PC-3 (cell line): Measurements from ENCODE around the gene PUS10. TPM values are rescaled to one million over a fixed set of nuclear protein-coding genes. Genes with fewer than 3 reads are reported as not detected.

Source experiments
- ATAC-seq: fragments of 200-7000 bp; cut with Tn5 transposase; 2 replicates; pipeline ENCODE4 v1.9.1; 2020; ENCODE audit warnings: mild to moderate bottlenecking, moderate library complexity
- BruUV-seq: library from RNA; stranded (reverse); fragments of 400-500 nt; replicated peaks from 2 replicates; lab custom pipeline; 2021; lab: Mats Ljungman, UMichigan
- CTCF ChIA-PET: fragments of 300-600 bp; sonication (Branson Sonifier 250); formaldehyde crosslinking; loops from one replicate; lab custom pipeline; 2022; ENCODE audit warnings: antibody characterized with exemption; lab: Charles Lee
- POLR2A ChIA-PET: fragments of 300-600 bp; sonication (Branson Sonifier 250); formaldehyde crosslinking; loops from one replicate; lab custom pipeline; 2022; ENCODE audit warnings: antibody characterized with exemption; ENCODE audit not compliant: unreplicated experiment; lab: Charles Lee
- DNase-seq: peaks from one replicate; pipeline ENCODE4 v3.0.0-alpha.2; 2015
- H2AFZ ChIP-seq: fragments of 300-600 bp; sonication (generic); 2 replicates; pipeline ENCODE4 v1.6.0; 2016; ENCODE audit warnings: antibody characterized with exemption, low read length
- H3F3A ChIP-seq: fragments of 300-600 bp; sonication (generic); one replicate; pipeline ENCODE4 v1.6.0; 2017; ENCODE audit warnings: antibody characterized with exemption, low read length, control low read depth, mild to moderate bottlenecking; ENCODE audit not compliant: unreplicated experiment
- H3K27ac ChIP-seq: fragments of 300-600 bp; sonication (generic); 2 replicates; pipeline ENCODE4 v1.5.1; 2016; ENCODE audit warnings: mild to moderate bottlenecking, low read length
- H3K27me3 ChIP-seq: fragments of 300-600 bp; sonication (generic); 2 replicates; pipeline ENCODE4 v1.6.1; 2016; ENCODE audit warnings: low read length, mixed read lengths
- H3K36me3 ChIP-seq: fragments of 300-600 bp; sonication (generic); 2 replicates; pipeline ENCODE4 v1.6.1; 2016; ENCODE audit warnings: low read depth, mixed run types, low read length, mixed read lengths
- H3K4me1 ChIP-seq: fragments of 300-600 bp; sonication (generic); 2 replicates; pipeline ENCODE4 v1.5.1; 2016; ENCODE audit warnings: low read length; ENCODE audit not compliant: insufficient read depth
- H3K4me2 ChIP-seq: fragments of 300-600 bp; sonication (generic); 2 replicates; pipeline ENCODE4 v1.6.0; 2016; ENCODE audit warnings: low read length
- H3K4me3 ChIP-seq: fragments of 300-600 bp; sonication (generic); 2 replicates; pipeline ENCODE4 v1.5.1; 2016; ENCODE audit warnings: mild to moderate bottlenecking, low read length, mixed read lengths
- H3K79me2 ChIP-seq: fragments of 300-600 bp; sonication (generic); 2 replicates; pipeline ENCODE4 v1.6.1; 2017; ENCODE audit warnings: low read length, mixed read lengths
- H3K9ac ChIP-seq: fragments of 300-600 bp; sonication (generic); 2 replicates; pipeline ENCODE4 v1.6.0; 2016; ENCODE audit warnings: mild to moderate bottlenecking, low read length
- H3K9me2 ChIP-seq: fragments of 300-600 bp; sonication (generic); replicated peaks from 2 replicates; pipeline ENCODE4 v1.6.1; 2016; ENCODE audit warnings: mixed run types, low read length, mixed read lengths
- H3K9me3 ChIP-seq: fragments of 300-600 bp; sonication (generic); 2 replicates; pipeline ENCODE4 v1.6.1; 2016; ENCODE audit warnings: low read length, mixed read lengths
- H4K20me1 ChIP-seq: fragments of 300-600 bp; sonication (generic); 2 replicates; pipeline ENCODE4 v1.6.1; 2016; ENCODE audit warnings: low read length, mixed read lengths
- EZH2 ChIP-seq: fragments of 300-600 bp; sonication (generic); IDR thresholded peaks from one replicate; pipeline ENCODE4 v1.6.1; 2017; ENCODE audit warnings: antibody characterized with exemption, mild to moderate bottlenecking, low read length; ENCODE audit not compliant: unreplicated experiment
- EZH2phosphoT487 ChIP-seq: fragments of 300-600 bp; sonication (generic); IDR thresholded peaks from 2 replicates; pipeline ENCODE4 v1.6.1; 2018; ENCODE audit warnings: mild to moderate bottlenecking, antibody characterized with exemption, low read length, borderline replicate concordance
- intact Hi-C: fragments of 100-400 bp; cut with micrococcal nuclease; formaldehyde crosslinking; loops from 2 replicates; pipeline ENCODE4 v1.9.0; 2023
- total RNA-seq: library from RNA; depleted of rRNA; stranded (reverse); fragments of >200 nt; gene quantifications from 2 replicates; pipeline ENCODE4 v1.2.3, GENCODE V29; 2014
- TF ChIP-seq, protein P1 (sequence below): fragments of 300-600 bp; sonication (generic); conservative IDR thresholded peaks from 2 replicates; pipeline ENCODE4 v1.5.1; 2017; ENCODE audit warnings: antibody characterized with exemption, low read depth, mild to moderate bottlenecking, low read length

The PUS10 gene
- total RNA-seq, 1 experiment from 2014 or later, result 3.6 TPM

DNA sequence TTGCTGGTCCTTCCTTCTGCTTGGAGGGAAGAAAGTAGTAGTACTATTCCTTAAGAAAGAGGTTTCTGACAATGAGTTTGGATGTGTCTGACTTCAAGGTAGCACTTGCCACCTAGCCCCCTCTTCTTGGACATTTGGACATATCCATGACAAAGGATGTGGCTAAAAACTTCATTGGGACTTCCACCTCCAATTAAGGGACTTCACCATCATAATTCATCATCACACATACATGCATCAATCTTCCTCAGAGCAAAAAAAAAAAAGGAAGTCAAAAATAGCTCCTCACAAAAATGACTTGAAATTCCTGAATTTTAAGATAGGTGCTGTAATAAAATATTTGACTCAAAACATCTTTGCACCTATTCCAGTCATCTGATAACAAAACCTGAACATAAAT lies 23.9 kb downstream of the PUS10 start:
- no peaks in the 10 kb centered on the region for H3K27me3 ChIP-seq
- intact Hi-C loops, result no loop called here
- 0 out of 2 replicates have a peak, but pooled peaks cover 3% of the 10 kb centered on the region for H3K36me3 ChIP-seq
- no peaks in the 10 kb centered on the region for H3K79me2 ChIP-seq
- H2AFZ ChIP-seq, result no peak overlapping the region
- H3K27ac ChIP-seq, result no peak overlapping the region
- H3K4me1 ChIP-seq, result peaks cover 4% of the 10 kb centered on the region
- ChIA-PET POLR2A (interaction anchor here (0.9 kb wide), 1 partner anchor 17 kb away, joined by 7 read pairs; no protein-coding TSS in a partner anchor), CTCF (no interaction called here)
- peaks cover 12% of the 10 kb centered on the region; the same call in 1 of the 2 replicates for H3K9me3 ChIP-seq
- H3K9ac ChIP-seq, result no peak overlapping the region
- no peaks in the 10 kb centered on the region for H4K20me1 ChIP-seq
- BruUV-seq, result no TSS peak
- TF ChIP-seq EZH2phosphoT487 (no peak), EZH2 (no peak)
- no peak overlapping the region for H3K4me3 ChIP-seq
- no peak overlapping the region for H3K4me2 ChIP-seq
- H3F3A ChIP-seq, result no peaks in the 10 kb centered on the region
- no peak for ATAC-seq
- DNase-seq, result no peak
- H3K9me2 ChIP-seq, result no peaks in the 10 kb centered on the region

DNA sequence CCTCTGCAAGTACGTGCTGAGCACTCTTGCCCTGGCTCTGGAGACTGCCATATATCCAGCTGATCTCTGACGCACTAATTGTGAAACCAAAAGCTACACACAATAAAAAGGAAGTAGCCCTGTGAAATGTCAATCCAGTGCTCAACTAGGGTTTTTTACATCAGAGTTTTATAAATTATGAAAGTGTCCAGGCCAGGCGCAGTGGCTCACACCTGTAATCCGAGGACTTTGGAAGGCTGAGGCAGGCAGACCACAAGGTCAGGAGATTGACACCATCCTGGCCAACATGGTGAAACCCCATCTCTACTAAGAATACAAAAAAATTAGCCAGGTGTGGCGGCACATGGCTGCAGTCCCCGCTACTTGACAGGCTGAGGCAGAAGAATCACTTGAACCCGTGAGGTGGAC lies 25.1 kb downstream of the PUS10 start:
- intact Hi-C loops, result no loop called here
- Histone ChIP-seq H3K4me2 (no peak overlapping the region), H3K9me3 (peaks cover 12% of the 10 kb centered on the region; the same call in 1 of the 2 replicates), H3K27ac (no peak overlapping the region), H3F3A (no peaks in the 10 kb centered on the region), H3K9me2 (no peaks in the 10 kb centered on the region), H3K27me3 (no peaks in the 10 kb centered on the region), H3K4me3 (no peak overlapping the region), H3K79me2 (no peaks in the 10 kb centered on the region), H3K4me1 (peaks cover 8% of the 10 kb centered on the region), H3K9ac (no peak overlapping the region), H3K36me3 (0 out of 2 replicates have a peak, but pooled peaks cover 3% of the 10 kb centered on the region), H4K20me1 (no peaks in the 10 kb centered on the region), H2AFZ (no peak overlapping the region)
- POLR2A ChIA-PET, result interaction anchor here (0.6 kb wide), 1 partner anchor 143 kb away, joined by 4 read pairs; no protein-coding TSS in a partner anchor
- TF ChIP-seq, protein P1, sequence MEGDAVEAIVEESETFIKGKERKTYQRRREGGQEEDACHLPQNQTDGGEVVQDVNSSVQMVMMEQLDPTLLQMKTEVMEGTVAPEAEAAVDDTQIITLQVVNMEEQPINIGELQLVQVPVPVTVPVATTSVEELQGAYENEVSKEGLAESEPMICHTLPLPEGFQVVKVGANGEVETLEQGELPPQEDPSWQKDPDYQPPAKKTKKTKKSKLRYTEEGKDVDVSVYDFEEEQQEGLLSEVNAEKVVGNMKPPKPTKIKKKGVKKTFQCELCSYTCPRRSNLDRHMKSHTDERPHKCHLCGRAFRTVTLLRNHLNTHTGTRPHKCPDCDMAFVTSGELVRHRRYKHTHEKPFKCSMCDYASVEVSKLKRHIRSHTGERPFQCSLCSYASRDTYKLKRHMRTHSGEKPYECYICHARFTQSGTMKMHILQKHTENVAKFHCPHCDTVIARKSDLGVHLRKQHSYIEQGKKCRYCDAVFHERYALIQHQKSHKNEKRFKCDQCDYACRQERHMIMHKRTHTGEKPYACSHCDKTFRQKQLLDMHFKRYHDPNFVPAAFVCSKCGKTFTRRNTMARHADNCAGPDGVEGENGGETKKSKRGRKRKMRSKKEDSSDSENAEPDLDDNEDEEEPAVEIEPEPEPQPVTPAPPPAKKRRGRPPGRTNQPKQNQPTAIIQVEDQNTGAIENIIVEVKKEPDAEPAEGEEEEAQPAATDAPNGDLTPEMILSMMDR, result no peak
- TF ChIP-seq EZH2 (no peak), EZH2phosphoT487 (no peak)
- no TSS peak for BruUV-seq
- CTCF ChIA-PET, result no interaction called here
- no peak for ATAC-seq
- no peak for DNase-seq

DNA sequence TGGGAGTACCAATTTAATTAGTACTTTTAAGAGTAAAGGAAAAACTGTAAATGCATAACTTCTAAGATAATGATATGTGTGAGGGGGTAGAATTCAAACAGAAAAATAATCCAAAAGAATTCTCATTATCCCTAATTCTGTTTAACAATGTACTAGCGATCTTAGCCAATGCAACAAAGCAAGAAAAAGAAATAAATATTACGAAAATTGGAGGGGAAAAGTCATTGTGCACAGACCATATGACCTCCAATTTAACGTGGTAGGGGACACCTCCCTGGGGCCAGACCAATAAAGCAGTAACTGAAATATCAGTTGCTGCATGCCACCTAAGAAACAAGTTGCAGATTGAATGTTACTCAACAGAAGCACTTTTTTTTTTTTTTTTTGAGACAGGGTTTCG lies 26.4 kb downstream of the PUS10 start:
- Histone ChIP-seq H3K4me3 (no peak overlapping the region), H3K9ac (no peak overlapping the region), H4K20me1 (no peaks in the 10 kb centered on the region), H3K4me1 (peaks cover 8% of the 10 kb centered on the region), H3K27me3 (no peaks in the 10 kb centered on the region), H3F3A (no peaks in the 10 kb centered on the region), H3K27ac (no peak overlapping the region), H3K79me2 (no peaks in the 10 kb centered on the region), H2AFZ (no peak overlapping the region), H3K9me3 (peaks cover 12% of the 10 kb centered on the region; the same call in 1 of the 2 replicates), H3K4me2 (no peak overlapping the region), H3K36me3 (0 out of 2 replicates have a peak, but pooled peaks cover 3% of the 10 kb centered on the region), H3K9me2 (no peaks in the 10 kb centered on the region)
- TF ChIP-seq, protein P1, result no peak
- TF ChIP-seq EZH2, result no peak
- no peak for TF ChIP-seq EZH2phosphoT487
- BruUV-seq, result no TSS peak
- CTCF ChIA-PET, result no interaction called here
- intact Hi-C loops, result no loop called here
- DNase-seq (no peak), ATAC-seq (no peak)
- POLR2A ChIA-PET, result no interaction called here
